HEK293 (cell line): ENCODE data around the gene GNPTG.

ENCODE experiments used
- ATF2 ChIP-seq: fragments of 450-650 bp; formaldehyde crosslinking; IDR thresholded peaks from 2 replicates; pipeline ENCODE4 v1.5.1; 2016; ENCODE audit warnings: missing biosample characterization, missing genetic modification characterization, low read depth
- EGR2 ChIP-seq: fragments of 450-650 bp; formaldehyde crosslinking; IDR thresholded peaks from 2 replicates; pipeline ENCODE4 v1.5.1; 2016; ENCODE audit warnings: low read depth, missing biosample characterization, missing genetic modification characterization
- ELK4 ChIP-seq: IDR thresholded peaks from 2 replicates; pipeline ENCODE4 v1.6.1; 2011; ENCODE audit warnings: mild to moderate bottlenecking, low read depth, low read length, borderline replicate concordance
- HOXC10 ChIP-seq: sonication (generic); formaldehyde crosslinking; IDR thresholded peaks from 2 replicates; pipeline ENCODE4 v1.8.1; 2023; ENCODE audit warnings: mild to moderate bottlenecking, missing genetic modification reagents
- OSR2 ChIP-seq: fragments of 450-650 bp; formaldehyde crosslinking; IDR thresholded peaks from 2 replicates; pipeline ENCODE4 v1.5.1; 2016; ENCODE audit warnings: missing biosample characterization, missing genetic modification characterization
- PBX3 ChIP-seq: sonication (generic); formaldehyde crosslinking; IDR thresholded peaks from 2 replicates; pipeline ENCODE4 v1.8.1; 2022; ENCODE audit warnings: mild to moderate bottlenecking, moderate library complexity, missing genetic modification reagents
- SALL2 ChIP-seq: fragments of 450-650 bp; formaldehyde crosslinking; IDR thresholded peaks from 2 replicates; pipeline ENCODE4 v1.5.0; 2017; ENCODE audit warnings: missing biosample characterization, mild to moderate bottlenecking, missing genetic modification characterization, borderline replicate concordance
- SCRT1 ChIP-seq: fragments of 450-650 bp; formaldehyde crosslinking; IDR thresholded peaks from 2 replicates; pipeline ENCODE4 v1.5.1; 2016; ENCODE audit warnings: missing biosample characterization, missing genetic modification characterization, borderline replicate concordance
- SP2 ChIP-seq: fragments of 450-650 bp; formaldehyde crosslinking; IDR thresholded peaks from 2 replicates; pipeline ENCODE4 v1.5.1; 2016; ENCODE audit warnings: missing biosample characterization, missing genetic modification characterization
- TCF7L2 ChIP-seq: IDR thresholded peaks from 2 replicates; pipeline ENCODE4 v1.6.1; 2011; ENCODE audit warnings: low read depth, mild to moderate bottlenecking, inconsistent platforms, low read length, moderate library complexity, borderline replicate concordance
- ZBTB17 ChIP-seq: fragments of 450-650 bp; formaldehyde crosslinking; IDR thresholded peaks from 2 replicates; pipeline ENCODE4 v1.5.1; 2016; ENCODE audit warnings: missing biosample characterization, missing genetic modification characterization
- ZBTB6 ChIP-seq: fragments of 450-650 bp; formaldehyde crosslinking; IDR thresholded peaks from 2 replicates; pipeline ENCODE4 v1.5.1; 2017; ENCODE audit warnings: missing biosample characterization, missing genetic modification characterization
- ZBTB7A ChIP-seq: fragments of 450-650 bp; formaldehyde crosslinking; IDR thresholded peaks from 2 replicates; pipeline ENCODE4 v1.5.1; 2016; ENCODE audit warnings: low read depth, missing biosample characterization, missing genetic modification characterization
- ZEB2 ChIP-seq: fragments of 450-650 bp; formaldehyde crosslinking; IDR thresholded peaks from 2 replicates; pipeline ENCODE4 v1.5.1; 2016; ENCODE audit warnings: missing biosample characterization, missing genetic modification characterization
- ZIC2 ChIP-seq: fragments of 450-650 bp; formaldehyde crosslinking; IDR thresholded peaks from 2 replicates; pipeline ENCODE4 v1.5.1; 2016; ENCODE audit warnings: missing biosample characterization, missing genetic modification characterization
- ZNF133 ChIP-seq: fragments of 450-650 bp; formaldehyde crosslinking; IDR thresholded peaks from 2 replicates; pipeline ENCODE4 v1.5.1; 2016; ENCODE audit warnings: missing biosample characterization, missing genetic modification characterization
- ZNF211 ChIP-seq: fragments of 450-650 bp; formaldehyde crosslinking; IDR thresholded peaks from 2 replicates; pipeline ENCODE4 v1.5.1; 2016; ENCODE audit warnings: low read depth, missing biosample characterization, missing genetic modification characterization
- ZNF24 ChIP-seq: fragments of 450-650 bp; formaldehyde crosslinking; IDR thresholded peaks from 2 replicates; pipeline ENCODE4 v1.5.1; 2016; ENCODE audit warnings: missing biosample characterization, missing genetic modification characterization
- ZNF280D ChIP-seq: fragments of 450-650 bp; formaldehyde crosslinking; IDR thresholded peaks from 2 replicates; pipeline ENCODE4 v1.5.1; 2016; ENCODE audit warnings: missing biosample characterization, missing genetic modification characterization
- ZNF449 ChIP-seq: fragments of 450-650 bp; formaldehyde crosslinking; IDR thresholded peaks from 2 replicates; pipeline ENCODE4 v1.5.1; 2017; ENCODE audit warnings: missing biosample characterization, mild to moderate bottlenecking, missing genetic modification characterization, moderate library complexity
- ZNF488 ChIP-seq: fragments of 450-650 bp; formaldehyde crosslinking; IDR thresholded peaks from 2 replicates; pipeline ENCODE4 v1.5.1; 2016; ENCODE audit warnings: missing biosample characterization, missing genetic modification characterization
- ZNF501 ChIP-seq: fragments of 450-650 bp; formaldehyde crosslinking; IDR thresholded peaks from 2 replicates; pipeline ENCODE4 v1.5.1; 2016; ENCODE audit warnings: missing biosample characterization, missing genetic modification characterization
- ZNF639 ChIP-seq: fragments of 450-650 bp; formaldehyde crosslinking; IDR thresholded peaks from 2 replicates; pipeline ENCODE4 v1.5.1; 2016; ENCODE audit warnings: missing biosample characterization, missing genetic modification characterization
- ZNF830 ChIP-seq: fragments of 450-650 bp; IDR thresholded peaks from 2 replicates; pipeline ENCODE4 v1.5.0; 2018; ENCODE audit warnings: missing biosample characterization, missing genetic modification characterization, low read depth, mild to moderate bottlenecking, moderate library complexity
- ZSCAN4 ChIP-seq: fragments of 450-650 bp; formaldehyde crosslinking; IDR thresholded peaks from 2 replicates; pipeline ENCODE4 v1.5.1; 2017; ENCODE audit warnings: missing biosample characterization, missing genetic modification characterization

Gene GNPTG

GRCh38 chr16:1342526-1343427 is 9.0 kb upstream of the GNPTG start (continued):
- peak; percentile 99 for TF ChIP-seq SCRT1 (tag by site-specific recombination)
- no peak for TF ChIP-seq ZSCAN4 (tag by site-specific recombination)
- TF ChIP-seq ZNF280D (tag by site-specific recombination): no peak
- TF ChIP-seq ZNF501 (tag by site-specific recombination): no peak
- TF ChIP-seq ZNF24 (tag by site-specific recombination): no peak
- TF ChIP-seq ZNF639 (tag by site-specific recombination): no peak
- no peak for TF ChIP-seq ZBTB7A (tag by site-specific recombination)
- TF ChIP-seq SP2 (tag by site-specific recombination): peak; percentile 100
- no peak for TF ChIP-seq TCF7L2
- no peak for TF ChIP-seq ELK4
- TF ChIP-seq ZIC2: peak; percentile 76
- peak; percentile 23; the same call in 1 of the 2 replicates for TF ChIP-seq ZEB2
- TF ChIP-seq EGR2: peak; percentile 99
- TF ChIP-seq ZNF830 (tag by site-specific recombination): no peak
- TF ChIP-seq ATF2 (tag by site-specific recombination): no peak
- no peak for TF ChIP-seq HOXC10
- peak; percentile 99 for TF ChIP-seq ZBTB17
- TF ChIP-seq PBX3 (CRISPR knock-in tag): no peak
- no peak for TF ChIP-seq ZNF211 (tag by site-specific recombination)
- no peak for TF ChIP-seq ZBTB6 (tag by site-specific recombination)
- no peak for TF ChIP-seq ZNF133
- no peak for TF ChIP-seq ZNF488 (tag by site-specific recombination)
- no peak for TF ChIP-seq SALL2 (tag by site-specific recombination)
- TF ChIP-seq ZNF449 (tag by site-specific recombination): peak; percentile 81
- TF ChIP-seq OSR2 (tag by site-specific recombination): no peak
